ENCODE results near the gene PAPPA2. TPM values are rescaled to one million over a fixed set of nuclear protein-coding genes. Genes with fewer than 3 reads are reported as not detected.
A peak's percentile ranks its signal among the peaks of the same experiment; 100 is the strongest.

PAPPA2 gene
- total and polyA plus RNA-seq, 2 of the 8 experiments (the other 6 are each of a cell fraction or from before 2014, with no cell fraction given), result 0.08 to 0.88 TPM

- ChIA-PET CTCF (ENCODE audit: partially characterized antibody) (interaction anchor here (0.9 to 1.7 kb wide), 3 partner anchors 11 to 14 kb away, joined by 3 to 5 read pairs (median 3); no protein-coding TSS in a partner anchor), POLR2A (ENCODE audit: partially characterized antibody) (no interaction called here)
- Histone ChIP-seq H3K9ac (replicated peaks in 1 of 4; ENCODE audit: extremely low read depth in 1 of 4, low read depth in 3 of 4, low read length in 3 of 4) (no peak overlapping the region; a peak in 1 of 7 replicates), H2AFZ (ENCODE audit: low read length) (peak overlapping the region; percentile 88; the same call in 1 of the 2 replicates), H3K23ac (ENCODE audit: insufficient read length) (no peak overlapping the region), H4K5ac (ENCODE audit: insufficient read length, low read depth, low read length) (no peak overlapping the region), H3K27ac (ENCODE audit: low read depth, low read length) (no peak overlapping the region), H4K20me1 (replicated peaks in 1 of 2; ENCODE audit: control insufficient read depth in 1 of 2, insufficient read depth in 2 of 2, low read length in 2 of 2) (no peaks in the 10 kb centered on the region), H2BK5ac (ENCODE audit: low read depth, low read length) (no peak overlapping the region), H2BK20ac (ENCODE audit: low read length) (no peak overlapping the region), H3K18ac (ENCODE audit: extremely low read depth, low read length) (no peak overlapping the region), H3K23me2 (ENCODE audit: low read depth, low read length) (no peaks in the 10 kb centered on the region; the same call in 1 of the 2 replicates), H2BK12ac (ENCODE audit: low read depth, low read length) (no peak overlapping the region), H3K4ac (replicated peaks; ENCODE audit: insufficient read length, low read depth, low read length) (no peak overlapping the region), H3K4me1 (replicated peaks in 1 of 4; ENCODE audit: control insufficient read depth in 3 of 4, insufficient read depth in 4 of 4, low read length in 3 of 4) (no peaks in the 10 kb centered on the region; a peak in 1 of 7 replicates), H3K79me2 (ENCODE audit: control insufficient read depth in 1 of 2, insufficient read depth in 2 of 2, low read length in 2 of 2) (no peaks in the 10 kb centered on the region), H4K91ac (replicated peaks; ENCODE audit: insufficient read length, low read length) (no peak overlapping the region), H3K4me3 (ENCODE audit: extremely low read depth in 1 of 4, insufficient read depth in 2 of 4, low read depth in 3 of 4, low read length in 4 of 4) (no peak overlapping the region), H3K56ac (replicated peaks; ENCODE audit: insufficient read length, low read depth, low read length) (no peak overlapping the region), H2BK120ac (replicated peaks; ENCODE audit: low read depth, low read length) (no peak overlapping the region), H3K27me3 (replicated peaks in 1 of 4; ENCODE audit: control insufficient read depth in 3 of 4, extremely low read depth in 1 of 4, insufficient read depth in 3 of 4, low read length in 3 of 4) (no peaks in the 10 kb centered on the region), H3K4me2 (ENCODE audit: insufficient read depth in 1 of 2, low read depth in 2 of 2, low read length in 2 of 2) (no peak overlapping the region), H3K9me3 (ENCODE audit: insufficient read depth in 2 of 2, low read depth in 1 of 2, low read length in 1 of 2) (no peaks in the 10 kb centered on the region), H3K14ac (ENCODE audit: insufficient read length) (no peak overlapping the region), H4K8ac (ENCODE audit: extremely low read depth, insufficient read depth, low read length) (peak overlapping the region; percentile 80; the same call in 1 of the 2 replicates), H3K36me3 (ENCODE audit: control insufficient read depth in 2 of 4, insufficient read depth in 4 of 4, low read length in 3 of 4) (no peaks in the 10 kb centered on the region), H3K79me1 (ENCODE audit: low read depth, low read length) (no peaks in the 10 kb centered on the region), H2BK15ac (ENCODE audit: low read length) (no peak overlapping the region), H2AK5ac (ENCODE audit: low read depth, low read length) (no peak overlapping the region)
- TF ChIP-seq NANOG (IDR thresholded peaks at IDR 0.05; ENCODE audit: insufficient read depth, low read depth, low read length, poor library complexity, severe bottlenecking) (no peak), ATF3 (IDR thresholded peaks at IDR 0.05; ENCODE audit: insufficient read depth, low read depth, low read length) (no peak), E2F6 (IDR thresholded peaks at IDR 0.05) (no peak), USF2 (IDR thresholded peaks at IDR 0.05; ENCODE audit: low read length) (no peak), SP2 (IDR thresholded peaks at IDR 0.05; ENCODE audit: low read length) (no peak), EGR1 (IDR thresholded peaks at IDR 0.05; ENCODE audit: borderline replicate concordance, low read depth, low read length) (no peak), HDAC2 (IDR thresholded peaks at IDR 0.05; ENCODE audit: borderline replicate concordance in 1 of 2, low read depth in 2 of 2, low read length in 2 of 2) (no peak)
- 68% methylated on average over 7 of the region's 7 CpGs; no CpG with 5 or more reads in 1 of the 2 experiments for WGBS, 2 experiments (ENCODE audit: extremely low coverage in 1 of 2, insufficient coverage in 1 of 2, insufficient read length in 1 of 2, insufficient replicate concordance in 2 of 2, low coverage in 1 of 2, low lambda C conversion rate in 2 of 2, missing lambda C conversion rate in 1 of 2)
- FAIRE-seq, result no peak
- peak in 1 of 2 experiments; percentile 56 for DNase-seq (ENCODE audit: low read depth in 1 of 2, low spot score in 2 of 2)
Observed at GRCh38 chr1:176479971-176480370, 17.0 kb downstream of the PAPPA2 start.
